ENCODE results near the gene ARHGAP4.
A peak's percentile ranks its signal among the peaks of the same experiment; 100 is the strongest.

Gene ARHGAP4

GRCh38 chrX:153963546-153963945 lies 37.5 kb upstream of the ARHGAP4 start:
- DNase-seq (ENCODE audit: low read depth) = no peak

GRCh38 chrX:153961292-153961691 lies 35.2 kb upstream of the ARHGAP4 start:
- DNase-seq (ENCODE audit: low read depth) = no peak

- no peak for DNase-seq (ENCODE audit: low read depth)
These were observed 34.7 kb upstream of the ARHGAP4 start for GRCh38 chrX:153960786-153961185.

- DNase-seq (ENCODE audit: low read depth) = no peak
These were observed 34.0 kb upstream of the ARHGAP4 start for GRCh38 chrX:153960077-153960476.

- DNase-seq (ENCODE audit: low read depth) = no peak
These were observed 33.6 kb upstream of the ARHGAP4 start for GRCh38 chrX:153959649-153960048.

GRCh38 chrX:153958605-153959004 lies 32.5 kb upstream of the ARHGAP4 start:
- DNase-seq (ENCODE audit: low read depth) = no peak

- DNase-seq (ENCODE audit: low read depth) = no peak
These were observed 31.2 kb upstream of the ARHGAP4 start for GRCh38 chrX:153957224-153957623.

- DNase-seq (ENCODE audit: low read depth) = no peak
These were observed 30.2 kb upstream of the ARHGAP4 start for GRCh38 chrX:153956044-153956907.

GRCh38 chrX:153955228-153955732 lies 29.2 kb upstream of the ARHGAP4 start:
- DNase-seq (ENCODE audit: low read depth) = no peak

- DNase-seq (ENCODE audit: low read depth) = no peak
These were observed 28.6 kb upstream of the ARHGAP4 start for GRCh38 chrX:153954558-153955227.

- DNase-seq (ENCODE audit: low read depth) = no peak
These were observed 28.0 kb upstream of the ARHGAP4 start for GRCh38 chrX:153953892-153954557.

- peak; percentile 66 for DNase-seq (ENCODE audit: low read depth)
These were observed 27.3 kb upstream of the ARHGAP4 start for GRCh38 chrX:153953342-153953830.

GRCh38 chrX:153952373-153953026 lies 26.4 kb upstream of the ARHGAP4 start:
- DNase-seq (ENCODE audit: low read depth) = no peak

GRCh38 chrX:153951683-153952372 lies 25.8 kb upstream of the ARHGAP4 start:
- DNase-seq (ENCODE audit: low read depth) = no peak

- no peak for DNase-seq (ENCODE audit: low read depth)
These were observed 24.1 kb upstream of the ARHGAP4 start for GRCh38 chrX:153950127-153950526.

- DNase-seq (ENCODE audit: low read depth) = no peak
These were observed 23.1 kb upstream of the ARHGAP4 start for GRCh38 chrX:153948847-153949805.

GRCh38 chrX:153948002-153948466 lies 22.0 kb upstream of the ARHGAP4 start:
- DNase-seq (ENCODE audit: low read depth) = no peak

GRCh38 chrX:153947009-153947769 lies 21.1 kb upstream of the ARHGAP4 start:
- peak; percentile 69 for DNase-seq (ENCODE audit: low read depth)
